CD14-positive monocyte (primary cell): ENCODE data around the gene MYO1C. TPM values are rescaled to one million over a fixed set of nuclear protein-coding genes. Genes with fewer than 3 reads are reported as not detected.

Source experiments
- DNase-seq, 3 donors: peaks; one replicate each; pipeline ENCODE4 v3.0.0-alpha.2; 2011 to 2022
- H2AFZ ChIP-seq: 2 replicates; pipeline ENCODE4 v1.6.0; 2012; ENCODE audit warnings: mild to moderate bottlenecking, low read depth, low read length, inconsistent platforms; ENCODE audit not compliant: insufficient read depth, poor library complexity, severe bottlenecking
- H3K27ac ChIP-seq, 2 donors: 1 replicate in 1 of 2; 2 replicates in 1 of 2; pipeline ENCODE4 v1.5.1; 2012 to 2013; ENCODE audit warnings: low read length in 2 of 2, control low read depth in 1 of 2, inconsistent platforms in 1 of 2, low read depth in 1 of 2, mild to moderate bottlenecking in 1 of 2
- H3K27me3 ChIP-seq, 2 donors: one replicate each; pipeline versions ENCODE4 v1.6.0 to v1.6.1; 2011 to 2013; ENCODE audit warnings: low read length in 2 of 2; ENCODE audit not compliant: control insufficient read depth in 2 of 2, insufficient read depth in 2 of 2
- H3K36me3 ChIP-seq, 2 donors: replicated peaks in 1 of 2; 1 replicate in 1 of 2; 2 replicates in 1 of 2; pipeline versions ENCODE4 v1.5.1 to v1.6.1; 2012 to 2013; ENCODE audit warnings: low read length in 2 of 2, control low read depth in 1 of 2, inconsistent platforms in 1 of 2, mild to moderate bottlenecking in 1 of 2; ENCODE audit not compliant: insufficient read depth in 2 of 2, control insufficient read depth in 1 of 2
- H3K4me1 ChIP-seq, 2 donors: 1 replicate in 1 of 2; 2 replicates in 1 of 2; pipeline versions ENCODE4 v1.5.1 to v1.6.1; 2012 to 2013; ENCODE audit warnings: low read length in 2 of 2, control low read depth in 1 of 2, inconsistent platforms in 1 of 2, mild to moderate bottlenecking in 1 of 2, moderate library complexity in 1 of 2; ENCODE audit not compliant: insufficient read depth in 2 of 2, control insufficient read depth in 1 of 2
- H3K4me2 ChIP-seq: replicated peaks from 2 replicates; pipeline ENCODE3; 2012; ENCODE audit warnings: low read length, moderate library complexity, mild to moderate bottlenecking; ENCODE audit not compliant: poor library complexity, severe bottlenecking; ENCODE audit errors: extremely low read depth
- H3K4me3 ChIP-seq, 3 experiments: fragments of 200-600 bp in 1 of 3; sonication (generic) in 1 of 3; replicated peaks in 1 of 3; 1 replicate in 2 of 3; 2 replicates in 1 of 3; pipeline ENCODE4 v1.5.1; 2011 to 2013; ENCODE audit warnings: low read length in 3 of 3, mild to moderate bottlenecking in 3 of 3, control low read depth in 2 of 3, low read depth in 2 of 3, inconsistent platforms in 1 of 3, moderate library complexity in 1 of 3
- H3K79me2 ChIP-seq: 2 replicates; pipeline ENCODE4 v1.6.0; 2012; ENCODE audit warnings: mild to moderate bottlenecking, control low read depth, inconsistent platforms, low read length, moderate library complexity; ENCODE audit not compliant: insufficient read depth
- H3K9ac ChIP-seq: 2 replicates; pipeline ENCODE4 v1.6.0; 2017; ENCODE audit warnings: low read length, mild to moderate bottlenecking; ENCODE audit not compliant: insufficient read depth, poor library complexity, severe bottlenecking
- H3K9me3 ChIP-seq, 2 donors: replicated peaks in 1 of 2; 1 replicate in 1 of 2; 2 replicates in 1 of 2; pipeline versions ENCODE4 v1.5.1 to v1.6.1; 2012 to 2013; ENCODE audit warnings: low read length in 2 of 2, control low read depth in 1 of 2; ENCODE audit not compliant: control insufficient read depth in 1 of 2, insufficient read depth in 1 of 2
- H4K20me1 ChIP-seq: 2 replicates; pipeline ENCODE4 v1.6.0; 2012; ENCODE audit warnings: mild to moderate bottlenecking, low read length, control low read depth, moderate library complexity; ENCODE audit not compliant: insufficient read depth
- H3K27ac Mint-ChIP-seq, 7 donors: one replicate each; pipeline ENCODE4 v1.8.0; 2020; ENCODE audit warnings: mild to moderate bottlenecking in 7 of 7, mixed read lengths in 7 of 7, moderate library complexity in 6 of 7, inconsistent platforms in 2 of 7
- H3K27me3 Mint-ChIP-seq, 3 donors: one replicate each; pipeline ENCODE4 v1.8.0; 2021 to 2022; ENCODE audit warnings: low read depth in 3 of 3, mild to moderate bottlenecking in 3 of 3, mixed read lengths in 3 of 3, moderate library complexity in 3 of 3, inconsistent platforms in 1 of 3
- H3K36me3 Mint-ChIP-seq, 2 donors: one replicate each; pipeline ENCODE4 v1.8.0; 2020; ENCODE audit warnings: mixed read lengths in 2 of 2, inconsistent platforms in 1 of 2, mild to moderate bottlenecking in 1 of 2
- H3K4me1 Mint-ChIP-seq: one replicate; pipeline ENCODE4 v1.8.0; 2020; ENCODE audit warnings: mild to moderate bottlenecking, mixed read lengths
- H3K4me3 Mint-ChIP-seq, 2 donors: one replicate each; pipeline ENCODE4 v1.8.0; 2020; ENCODE audit warnings: mild to moderate bottlenecking in 2 of 2, mixed read lengths in 2 of 2, moderate library complexity in 1 of 2
- H3K9me3 Mint-ChIP-seq, 7 donors: one replicate each; pipeline ENCODE4 v1.8.0; 2020 to 2022; ENCODE audit warnings: mixed read lengths in 7 of 7, mild to moderate bottlenecking in 6 of 7, moderate library complexity in 6 of 7, inconsistent platforms in 2 of 7
- CTCF ChIP-seq: fragments of 200-600 bp; IDR thresholded peaks from one replicate; pipeline ENCODE4 v1.8.0; 2022; ENCODE audit warnings: antibody characterized with exemption, mild to moderate bottlenecking
- WGBS: methylation state at CpG from one replicate; pipeline ENCODE4 v1.1.5; 2013; ENCODE audit warnings: missing lambda C conversion rate; ENCODE audit not compliant: insufficient coverage; 5-methylcytosine and 5-hydroxymethylcytosine counted together
- intact Hi-C, 2 donors: fragments of 100-400 bp; cut with micrococcal nuclease; formaldehyde crosslinking; loops; one replicate each; pipeline versions ENCODE4 v1.15.0 to v1.15.1; 2023
- polyA plus RNA-seq, 3 donors: library from polyadenylated mRNA; depleted of rRNA in 1 of 3; unstranded in 2 of 3; stranded (reverse) in 1 of 3; fragments of 300-500 nt in 2 of 3; fragments of >200 nt in 1 of 3; fragmentation: Illumina TruSeq in 2 of 3; gene quantifications; 1 replicate in 2 of 3; 2 replicates in 1 of 3; pipeline ENCODE4 v1.2.3, GENCODE V29; 2012 to 2021

Gene MYO1C
- polyA plus RNA-seq, 3 donors = 2.5 to 9.5 (median 3.1) TPM

GRCh38 chr17:1522626-1523025 lies 30.1 kb upstream of the MYO1C start:
- Histone ChIP-seq H3K4me2 (no peak overlapping the region), H3K9ac (no peak overlapping the region), H3K27ac (no peak overlapping the region), H3K27me3 (no peaks in the 10 kb centered on the region), H3K9me3 (no peaks in the 10 kb centered on the region), H3K79me2 (peaks cover 7% of the 10 kb centered on the region), H3K4me1 (peaks cover 2 to 4% of the 10 kb centered on the region in 2 donors), H3K36me3 (peaks cover 49 to 88% of the 10 kb centered on the region in 2 donors), H3K4me3 (no peak overlapping the region), H2AFZ (no peak overlapping the region), H4K20me1 (peaks cover 6% of the 10 kb centered on the region)
- H3K27ac Mint-ChIP-seq = no peak overlapping the region
- H3K36me3 Mint-ChIP-seq = peaks cover 47 to 80% of the 10 kb centered on the region in 2 donors
- peaks cover 2% of the 10 kb centered on the region for H3K4me1 Mint-ChIP-seq
- DNase-seq = no peak
- WGBS = 94% methylated on average over 3 of the region's 5 CpGs
- no peaks in the 10 kb centered on the region for H3K9me3 Mint-ChIP-seq
- no peak for TF ChIP-seq CTCF
- H3K27me3 Mint-ChIP-seq = no peaks in the 10 kb centered on the region
- no peak overlapping the region for H3K4me3 Mint-ChIP-seq
- intact Hi-C loops = loop anchor here in 1 of 2 donors (10.0 kb wide), 1 partner anchor 258 kb away; no protein-coding TSS in a partner anchor

GRCh38 chr17:1521086-1521640 lies 28.7 kb upstream of the MYO1C start:
- peaks cover 3% of the 10 kb centered on the region for H4K20me1 ChIP-seq
- TF ChIP-seq CTCF = no peak
- peaks cover 37 to 68% of the 10 kb centered on the region in 2 donors for H3K36me3 Mint-ChIP-seq
- H3K9me3 ChIP-seq = no peaks in the 10 kb centered on the region
- no peak for DNase-seq
- H3K9ac ChIP-seq = no peak overlapping the region
- H3K79me2 ChIP-seq = peaks cover 10% of the 10 kb centered on the region
- peaks cover 9 to 14% of the 10 kb centered on the region in 2 donors for H3K4me1 ChIP-seq
- H3K4me3 ChIP-seq = no peak overlapping the region
- peaks cover 37 to 74% of the 10 kb centered on the region in 2 donors for H3K36me3 ChIP-seq
- peaks cover 4% of the 10 kb centered on the region for H3K4me1 Mint-ChIP-seq
- H2AFZ ChIP-seq = no peak overlapping the region
- no peak overlapping the region for H3K4me2 ChIP-seq
- H3K27me3 ChIP-seq = no peaks in the 10 kb centered on the region
- H3K27ac Mint-ChIP-seq = peak overlapping the region in 4 of 7 donors; percentile 12 to 71 (median 48)
- 95% methylated on average over 5 of the region's 10 CpGs for WGBS
- intact Hi-C loops = loop anchor here in 1 of 2 donors (10.0 kb wide), 1 partner anchor 256 kb away; no protein-coding TSS in a partner anchor
- H3K4me3 Mint-ChIP-seq = no peak overlapping the region
- no peaks in the 10 kb centered on the region for H3K27me3 Mint-ChIP-seq
- H3K9me3 Mint-ChIP-seq = no peaks in the 10 kb centered on the region
- H3K27ac ChIP-seq = no peak overlapping the region
